HCT116 (cell line): Measurements from ENCODE around the gene MYO1E. TPM values are rescaled to one million over a fixed set of nuclear protein-coding genes. Genes with fewer than 3 reads are reported as not detected.

Experiments used
- ATAC-seq: fragments of 200-7000 bp; cut with Tn5 transposase; 2 replicates; pipeline ENCODE4 v1.9.1; 2020; ENCODE audit warnings: mild to moderate bottlenecking, moderate library complexity
- BruUV-seq: library from RNA; stranded (reverse); fragments of 400-500 nt; replicated peaks from 2 replicates; lab custom pipeline; 2021; lab: Mats Ljungman, UMichigan
- CTCF ChIA-PET: fragments of 300-600 bp; sonication (Branson Sonifier 250); formaldehyde crosslinking; loops from one replicate; lab custom pipeline; 2021; ENCODE audit warnings: antibody characterized with exemption; lab: Charles Lee
- POLR2A ChIA-PET: fragments of 300-600, 350-600 bp; sonication (Branson Sonifier 250); formaldehyde crosslinking; loops from one replicate; lab custom pipeline; 2021; ENCODE audit warnings: antibody characterized with exemption; lab: Charles Lee
- RAD21 ChIA-PET, 2 experiments: fragments of 300-600 bp; sonication (Branson Sonifier 250); formaldehyde crosslinking; loops; one replicate each; lab custom pipeline; 2023; ENCODE audit warnings: low total read pairs in 2 of 2; ENCODE audit not compliant: uncharacterized antibody in 2 of 2, unreplicated experiment in 2 of 2, low non-redundant PET in 1 of 2; lab: Charles Lee
- DNase-seq: peaks from one replicate; pipeline ENCODE4 v3.0.0-alpha.2; 2010; ENCODE audit warnings: low read depth, low spot score
- H2AFZ ChIP-seq: fragments of 200-600 bp; shearing (Covaris generic), sonication (generic); 2 replicates; pipeline ENCODE4 v1.6.1; 2017; ENCODE audit warnings: low read depth, mixed run types, mixed read lengths, antibody characterized with exemption, low read length; ENCODE audit not compliant: poor library complexity, severe bottlenecking
- H3K27ac ChIP-seq: 2 replicates; pipeline ENCODE4 v1.5.1; 2012; ENCODE audit warnings: low read depth, low read length
- H3K27me3 ChIP-seq: fragments of 200-600 bp; sonication (generic); 2 replicates; pipeline ENCODE4 v1.6.1; 2016; ENCODE audit warnings: mixed run types, low read length, mixed read lengths; ENCODE audit not compliant: insufficient read depth
- H3K36me3 ChIP-seq, 2 experiments: fragments of 200-500 bp in 1 of 2; fragments of 200-600 bp in 1 of 2; sonication (Bioruptor generic) in 1 of 2; sonication (generic) in 1 of 2; 2 replicates each; pipeline versions ENCODE4 v1.5.1 to v1.6.1; 2014 to 2016; ENCODE audit warnings: low read length in 2 of 2, inconsistent platforms in 1 of 2, mixed read lengths in 1 of 2, mixed run types in 1 of 2; ENCODE audit not compliant: insufficient read depth in 2 of 2, control insufficient read depth in 1 of 2
- H3K4me1 ChIP-seq, 2 experiments: fragments of 200-600 bp in 1 of 2; sonication (generic) in 1 of 2; 2 replicates each; pipeline versions ENCODE4 v1.5.1 to v1.6.1; 2012 to 2017; ENCODE audit warnings: low read length in 2 of 2, inconsistent platforms in 1 of 2, mild to moderate bottlenecking in 1 of 2, mixed read lengths in 1 of 2, mixed run types in 1 of 2, moderate library complexity in 1 of 2; ENCODE audit not compliant: insufficient read depth in 2 of 2, control insufficient read depth in 1 of 2
- H3K4me2 ChIP-seq: fragments of 200-600 bp; sonication (generic); 2 replicates; pipeline ENCODE4 v1.6.1; 2017; ENCODE audit warnings: mixed run types, low read length, mixed read lengths
- H3K4me3 ChIP-seq, 2 experiments: fragments of 200-600 bp in 1 of 2; sonication (generic) in 1 of 2; replicated peaks in 1 of 2; 2 replicates each; pipeline ENCODE4 v1.5.1; 2011 to 2016; ENCODE audit warnings: low read length in 2 of 2, control low read depth in 1 of 2, low read depth in 1 of 2, mild to moderate bottlenecking in 1 of 2, mixed read lengths in 1 of 2, mixed run types in 1 of 2
- H3K79me2 ChIP-seq: fragments of 200-600 bp; sonication (generic); 2 replicates; pipeline ENCODE4 v1.6.1; 2017; ENCODE audit warnings: mild to moderate bottlenecking, mixed run types, low read length, moderate library complexity, mixed read lengths; ENCODE audit not compliant: insufficient read depth
- H3K9ac ChIP-seq: fragments of 200-600 bp; sonication (generic); 2 replicates; pipeline ENCODE4 v1.6.1; 2016; ENCODE audit warnings: low read length, mixed read lengths
- H3K9me2 ChIP-seq: fragments of 200-600 bp; sonication (generic), shearing (Covaris generic); 2 replicates; pipeline ENCODE4 v1.6.1; 2017; ENCODE audit warnings: mixed run types, mild to moderate bottlenecking, moderate library complexity; ENCODE audit not compliant: insufficient read depth
- H3K9me3 ChIP-seq, 2 experiments: fragments of 200-500 bp in 1 of 2; fragments of 200-600 bp in 1 of 2; sonication (Bioruptor generic) in 1 of 2; sonication (generic) in 1 of 2; 2 replicates each; pipeline ENCODE4 v1.6.1; 2014 to 2017; ENCODE audit warnings: low read length in 2 of 2, mixed read lengths in 2 of 2, inconsistent platforms in 1 of 2, low read depth in 1 of 2, mild to moderate bottlenecking in 1 of 2, mixed run types in 1 of 2, moderate library complexity in 1 of 2; ENCODE audit not compliant: control insufficient read depth in 1 of 2, insufficient read depth in 1 of 2
- H4K20me1 ChIP-seq: fragments of 200-600 bp; sonication (generic), shearing (Covaris generic); 2 replicates; pipeline ENCODE4 v1.6.1; 2017; ENCODE audit warnings: mixed run types, mild to moderate bottlenecking, moderate library complexity; ENCODE audit not compliant: insufficient read depth
- CBX3 ChIP-seq: IDR thresholded peaks from 2 replicates; pipeline ENCODE4 v1.6.1; 2012; ENCODE audit warnings: low read depth
- CEBPB ChIP-seq: IDR thresholded peaks from 2 replicates; pipeline ENCODE4 v1.6.1; 2012; ENCODE audit warnings: low read depth
- CTCF ChIP-seq, 3 experiments: fragments of 200-600 bp in 1 of 3; sonication (generic) in 1 of 3; IDR thresholded peaks in 2 of 3; conservative IDR thresholded peaks in 1 of 3; 2 replicates each; pipeline ENCODE4 v1.5.1; 2012 to 2017; ENCODE audit warnings: low read depth in 2 of 3, low read length in 2 of 3, antibody characterized with exemption in 1 of 3, borderline replicate concordance in 1 of 3, control low read depth in 1 of 3, mild to moderate bottlenecking in 1 of 3, mixed read lengths in 1 of 3, mixed run types in 1 of 3, moderate library complexity in 1 of 3; ENCODE audit not compliant: insufficient read depth in 1 of 3
- EGR1 ChIP-seq: IDR thresholded peaks from 2 replicates; pipeline ENCODE4 v1.6.1; 2012; ENCODE audit warnings: low read depth
- EZH2phosphoT487 ChIP-seq: fragments of 200-600 bp; IDR thresholded peaks from 2 replicates; pipeline ENCODE4 v1.6.1; 2018; ENCODE audit warnings: antibody characterized with exemption, borderline replicate concordance
- FOSL1 ChIP-seq: IDR thresholded peaks from 2 replicates; pipeline ENCODE4 v1.6.1; 2012; ENCODE audit warnings: low read depth
- JUND ChIP-seq: IDR thresholded peaks from 2 replicates; pipeline ENCODE4 v1.6.1; 2012
- POLR2AphosphoS5 ChIP-seq: IDR thresholded peaks from 2 replicates; pipeline ENCODE4 v1.6.1; 2011; ENCODE audit warnings: mild to moderate bottlenecking, low read depth, low read length, moderate library complexity
- RAD21 ChIP-seq: IDR thresholded peaks from 2 replicates; pipeline ENCODE4 v1.6.1; 2012; ENCODE audit warnings: low read depth, mild to moderate bottlenecking
- REST ChIP-seq: IDR thresholded peaks from 2 replicates; pipeline ENCODE4 v1.6.1; 2012; ENCODE audit warnings: low read depth
- SIN3A ChIP-seq: IDR thresholded peaks from 2 replicates; pipeline ENCODE4 v1.6.1; 2012; ENCODE audit warnings: low read depth
- SP1 ChIP-seq: IDR thresholded peaks from 2 replicates; pipeline ENCODE4 v1.6.1; 2012; ENCODE audit warnings: low read depth
- SRF ChIP-seq: IDR thresholded peaks from 2 replicates; pipeline ENCODE4 v1.6.1; 2012; ENCODE audit warnings: low read depth
- TCF7L2 ChIP-seq: IDR thresholded peaks from 2 replicates; pipeline ENCODE4 v1.7.0; 2011; ENCODE audit warnings: borderline replicate concordance, inconsistent platforms; ENCODE audit not compliant: insufficient read depth, insufficient read length; ENCODE audit errors: extremely low read depth
- YY1 ChIP-seq: IDR thresholded peaks from 2 replicates; pipeline ENCODE4 v1.6.1; 2011; ENCODE audit warnings: low read length, low read depth, moderate library complexity, mild to moderate bottlenecking; ENCODE audit not compliant: insufficient replicate concordance; ENCODE audit errors: extremely low read depth
- ZBTB33 ChIP-seq: IDR thresholded peaks from 2 replicates; pipeline ENCODE4 v1.6.1; 2011; ENCODE audit warnings: mild to moderate bottlenecking, low read length, moderate library complexity; ENCODE audit not compliant: insufficient replicate concordance; ENCODE audit errors: extremely low read depth
- ZFX ChIP-seq: fragments of 450-650 bp; IDR thresholded peaks from 2 replicates; pipeline ENCODE4 v1.6.1; 2017
- ZNF274 ChIP-seq: fragments of 200-500 bp; sonication (Bioruptor generic); IDR thresholded peaks from 2 replicates; pipeline ENCODE4 v1.6.1; 2014; ENCODE audit warnings: mild to moderate bottlenecking, low read depth, low read length, inconsistent platforms
- intact Hi-C: fragments of 100-400 bp; cut with micrococcal nuclease; formaldehyde crosslinking; loops from 2 replicates; pipeline ENCODE4 v1.10.0; 2022
- total RNA-seq: library from RNA; stranded (reverse); gene quantifications from one replicate; pipeline ENCODE4 v1.2.1, GENCODE V29; 2021; ENCODE audit not compliant: unreplicated experiment

Gene MYO1E
- total RNA-seq, 1 experiment from 2014 or later, result 182 TPM

- no peaks in the 10 kb centered on the region for H3K4me1 ChIP-seq
- no peak overlapping the region for H3K4me2 ChIP-seq
- intact Hi-C loops, result no loop called here
- POLR2A ChIA-PET, result no interaction called here
- H3K9ac ChIP-seq, result no peak overlapping the region
- TF ChIP-seq EGR1 (no peak), EZH2phosphoT487 (no peak), ZBTB33 (no peak), CEBPB (no peak), TCF7L2 (no peak), ZFX (no peak), ZNF274 (no peak), JUND (no peak), CTCF (IDR thresholded peaks at IDR 0.05 in 2 of 3, conservative IDR thresholded peaks at IDR 0.05 in 1 of 3; ENCODE audit: borderline replicate concordance in 1 of 3, insufficient read depth in 1 of 3, low read depth in 2 of 3, low read length in 2 of 3) (no peak), CBX3 (no peak), FOSL1 (no peak), REST (no peak), RAD21 (no peak), SP1 (no peak), SIN3A (no peak), POLR2AphosphoS5 (no peak), YY1 (no peak), SRF (no peak)
- TF ChIP-seq, all 23 proteins: peak for 0
- Histone ChIP-seq H3K27me3 (no peaks in the 10 kb centered on the region), H3K36me3 (peaks cover 53 to 60% of the 10 kb centered on the region in 2 experiments), H3K9me2 (no peaks in the 10 kb centered on the region), H3K79me2 (peaks cover 14% of the 10 kb centered on the region), H3K4me3 (no peak overlapping the region), H4K20me1 (no peaks in the 10 kb centered on the region), H2AFZ (no peak overlapping the region), H3K9me3 (no peaks in the 10 kb centered on the region), H3K27ac (no peak overlapping the region)
- no TSS peak for BruUV-seq
- RAD21 ChIA-PET, result no interaction called here
- no peak for ATAC-seq
- CTCF ChIA-PET, result no interaction called here
- no peak for DNase-seq
These were observed 253.0 kb downstream of the MYO1E start for GRCh38 chr15:59119625-59120024.
